HFFc6 (cell line): Measurements from ENCODE around the gene POC1B. TPM values are rescaled to one million over a fixed set of nuclear protein-coding genes. Genes with fewer than 3 reads are reported as not detected.

ENCODE experiments used
- DNase-seq: peaks from one replicate; pipeline ENCODE4 v3.0.0-alpha.2; 2018
- H3K27ac Mint-ChIP-seq: 2 replicates; pipeline ENCODE4 v1.8.0; 2020; ENCODE audit warnings: mild to moderate bottlenecking, mixed read lengths
- H3K27me3 Mint-ChIP-seq: 2 replicates; pipeline ENCODE4 v1.8.0; 2021; ENCODE audit warnings: mild to moderate bottlenecking, moderate library complexity, mixed read lengths; ENCODE audit not compliant: insufficient read depth
- H3K36me3 Mint-ChIP-seq: 2 replicates; pipeline ENCODE4 v1.8.0; 2021; ENCODE audit warnings: low read depth, mixed read lengths
- H3K4me1 Mint-ChIP-seq: 2 replicates; pipeline ENCODE4 v1.8.0; 2020; ENCODE audit warnings: low read depth, mixed read lengths
- H3K4me3 Mint-ChIP-seq: 2 replicates; pipeline ENCODE4 v1.8.0; 2020; ENCODE audit warnings: mild to moderate bottlenecking, moderate library complexity, mixed read lengths
- H3K9me3 Mint-ChIP-seq: 2 replicates; pipeline ENCODE4 v1.8.0; 2020; ENCODE audit warnings: mild to moderate bottlenecking, mixed read lengths
- total RNA-seq, 6 experiments: library from RNA; stranded (reverse); fragmentation: NEBNext Ultra II Directional; extraction: Animal tissue kit (Norgen Biotek cat#: 25700); gene quantifications; 2 replicates in 1 of 6; 3 replicates in 5 of 6; pipeline ENCODE4 v1.2.3, GENCODE V29; 2021
- TF ChIP-seq, protein P1 (sequence below): fragments of 200-600 bp; sonication (generic); IDR thresholded peaks from 2 replicates; pipeline ENCODE4 v1.5.0; 2021; ENCODE audit warnings: antibody characterized with exemption, mild to moderate bottlenecking

The POC1B gene
- total RNA-seq, 6 experiments from 2014 or later = 10.4 to 12.6 (median 11.1) TPM

DNA sequence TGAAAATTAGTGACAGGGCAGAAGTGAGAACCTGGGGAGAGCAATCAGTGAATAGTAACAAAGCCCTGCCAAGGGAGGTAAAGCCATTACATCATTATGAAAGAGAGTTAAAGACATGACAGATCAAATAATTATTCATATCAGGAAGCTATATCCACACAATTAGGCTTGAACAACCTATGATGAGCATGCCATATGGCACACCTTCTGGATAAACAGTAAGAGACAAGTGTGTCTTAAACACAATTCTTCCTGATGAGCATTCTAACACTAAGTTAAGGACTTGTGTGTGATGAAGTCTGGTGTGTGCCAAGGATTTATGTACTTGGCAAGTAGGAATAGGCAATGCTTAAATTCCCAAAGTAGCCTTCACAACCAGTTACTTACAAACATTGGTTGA is 77.3 kb downstream of the POC1B start:
- Mint-ChIP-seq H3K27ac (peak overlapping the region; percentile 85), H3K27me3 (no peaks in the 10 kb centered on the region), H3K4me3 (peak overlapping the region; percentile 38; the same call in 1 of the 2 replicates), H3K9me3 (peaks cover 5% of the 10 kb centered on the region; the same call in 1 of the 2 replicates), H3K4me1 (peaks cover 61% of the 10 kb centered on the region), H3K36me3 (peaks cover 27% of the 10 kb centered on the region)
- no peak for DNase-seq
- TF ChIP-seq, protein P1, sequence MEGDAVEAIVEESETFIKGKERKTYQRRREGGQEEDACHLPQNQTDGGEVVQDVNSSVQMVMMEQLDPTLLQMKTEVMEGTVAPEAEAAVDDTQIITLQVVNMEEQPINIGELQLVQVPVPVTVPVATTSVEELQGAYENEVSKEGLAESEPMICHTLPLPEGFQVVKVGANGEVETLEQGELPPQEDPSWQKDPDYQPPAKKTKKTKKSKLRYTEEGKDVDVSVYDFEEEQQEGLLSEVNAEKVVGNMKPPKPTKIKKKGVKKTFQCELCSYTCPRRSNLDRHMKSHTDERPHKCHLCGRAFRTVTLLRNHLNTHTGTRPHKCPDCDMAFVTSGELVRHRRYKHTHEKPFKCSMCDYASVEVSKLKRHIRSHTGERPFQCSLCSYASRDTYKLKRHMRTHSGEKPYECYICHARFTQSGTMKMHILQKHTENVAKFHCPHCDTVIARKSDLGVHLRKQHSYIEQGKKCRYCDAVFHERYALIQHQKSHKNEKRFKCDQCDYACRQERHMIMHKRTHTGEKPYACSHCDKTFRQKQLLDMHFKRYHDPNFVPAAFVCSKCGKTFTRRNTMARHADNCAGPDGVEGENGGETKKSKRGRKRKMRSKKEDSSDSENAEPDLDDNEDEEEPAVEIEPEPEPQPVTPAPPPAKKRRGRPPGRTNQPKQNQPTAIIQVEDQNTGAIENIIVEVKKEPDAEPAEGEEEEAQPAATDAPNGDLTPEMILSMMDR = no peak

DNA sequence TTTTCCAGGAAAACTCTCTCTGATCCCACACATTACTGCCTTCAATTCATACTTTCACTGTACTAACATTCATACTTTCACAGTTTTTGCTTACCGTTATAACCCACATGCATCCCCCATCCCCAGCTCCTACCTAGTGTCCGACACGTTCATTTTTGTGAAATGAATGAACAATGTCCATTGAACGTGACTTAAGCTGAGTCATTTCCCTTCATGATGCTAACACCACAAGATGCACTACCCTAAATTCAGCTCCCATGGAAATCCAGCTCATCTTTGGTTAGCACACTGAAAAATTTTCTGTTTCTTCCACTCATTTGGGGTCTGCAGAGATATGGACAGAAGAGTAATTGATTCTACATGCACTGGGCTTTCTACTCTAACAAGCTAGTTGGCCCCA is 85.9 kb downstream of the POC1B start:
- peak overlapping the region; percentile 9 for H3K4me3 Mint-ChIP-seq
- H3K27me3 Mint-ChIP-seq = no peaks in the 10 kb centered on the region
- H3K27ac Mint-ChIP-seq = peak overlapping the region; percentile 86
- peaks cover 44% of the 10 kb centered on the region for H3K36me3 Mint-ChIP-seq
- DNase-seq = peak; percentile 55
- peaks cover 7% of the 10 kb centered on the region for H3K9me3 Mint-ChIP-seq
- TF ChIP-seq, protein P1 = no peak
- peaks cover 18% of the 10 kb centered on the region for H3K4me1 Mint-ChIP-seq

DNA sequence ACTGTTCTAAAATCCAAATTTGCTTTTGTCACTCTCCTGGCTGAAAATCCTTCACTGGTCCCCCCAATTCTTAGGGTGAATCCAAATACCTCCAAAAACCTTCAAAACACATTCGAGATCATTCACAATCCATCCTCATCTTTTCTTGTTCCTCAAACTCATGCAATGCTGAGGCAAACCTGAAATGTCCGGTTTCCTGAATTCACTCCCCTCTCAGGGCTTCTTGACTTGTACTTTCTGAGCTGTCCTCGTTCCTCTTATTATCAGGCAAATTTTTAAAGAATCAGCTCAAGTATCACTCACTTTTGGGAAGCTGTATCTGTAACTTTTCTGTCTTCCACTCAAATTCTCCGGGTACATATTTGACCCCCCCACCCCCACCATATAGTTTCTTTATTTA is 88.6 kb downstream of the POC1B start:
- Mint-ChIP-seq H3K27ac (no peak overlapping the region), H3K36me3 (peaks cover 35% of the 10 kb centered on the region), H3K9me3 (peaks cover 6% of the 10 kb centered on the region), H3K4me1 (peaks cover 32% of the 10 kb centered on the region), H3K4me3 (no peak overlapping the region), H3K27me3 (no peaks in the 10 kb centered on the region)
- no peak for DNase-seq
- TF ChIP-seq, protein P1 = no peak

DNA sequence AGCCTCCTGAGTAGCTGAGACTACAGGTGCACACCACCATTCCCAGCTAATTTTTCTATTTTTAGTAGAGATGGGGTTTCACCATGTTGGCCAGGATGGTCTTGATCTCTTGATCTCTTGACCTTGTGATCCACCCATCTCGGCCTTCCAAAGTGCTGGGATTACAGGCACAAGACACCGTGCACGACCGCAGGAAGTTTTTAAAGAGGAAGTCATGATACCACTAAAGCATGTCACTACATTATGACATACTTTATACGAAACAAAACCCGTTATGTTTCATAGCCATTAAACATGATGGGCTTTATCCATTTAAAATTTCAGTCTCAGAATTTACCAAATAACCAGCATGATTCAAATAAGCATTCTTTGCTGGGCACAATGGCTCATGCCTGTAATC is 89.8 kb downstream of the POC1B start:
- TF ChIP-seq, protein P1 = no peak
- Mint-ChIP-seq H3K36me3 (peaks cover 28% of the 10 kb centered on the region), H3K27ac (no peak overlapping the region), H3K27me3 (no peaks in the 10 kb centered on the region), H3K4me1 (peaks cover 32% of the 10 kb centered on the region), H3K4me3 (no peak overlapping the region), H3K9me3 (no peaks in the 10 kb centered on the region)
- DNase-seq = no peak

DNA sequence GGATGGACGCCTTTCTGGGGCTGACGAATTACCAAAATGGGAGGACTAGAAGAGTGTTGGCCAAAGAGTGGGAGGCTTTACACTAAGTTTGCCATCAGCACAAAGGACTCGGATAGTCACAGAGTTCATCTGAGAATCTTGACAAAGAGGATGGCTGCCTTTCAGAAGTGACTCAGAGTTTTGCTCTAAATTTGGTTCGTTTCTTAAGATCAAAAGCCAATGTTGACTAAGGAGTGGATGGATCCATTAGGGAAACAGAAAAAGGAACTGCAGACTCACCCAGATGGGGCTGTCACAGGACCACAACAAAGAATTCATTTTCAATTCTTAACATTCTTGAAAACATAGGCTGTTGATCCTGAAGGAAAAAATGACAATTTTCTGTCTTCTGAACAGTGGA is 92.2 kb downstream of the POC1B start:
- H3K27me3 Mint-ChIP-seq = no peaks in the 10 kb centered on the region
- H3K27ac Mint-ChIP-seq = no peak overlapping the region; the same call in 1 of the 2 replicates
- H3K4me1 Mint-ChIP-seq = peaks cover 20% of the 10 kb centered on the region
- H3K9me3 Mint-ChIP-seq = no peaks in the 10 kb centered on the region
- H3K36me3 Mint-ChIP-seq = peaks cover 23% of the 10 kb centered on the region
- DNase-seq = no peak
- H3K4me3 Mint-ChIP-seq = no peak overlapping the region
- TF ChIP-seq, protein P1 = no peak

DNA sequence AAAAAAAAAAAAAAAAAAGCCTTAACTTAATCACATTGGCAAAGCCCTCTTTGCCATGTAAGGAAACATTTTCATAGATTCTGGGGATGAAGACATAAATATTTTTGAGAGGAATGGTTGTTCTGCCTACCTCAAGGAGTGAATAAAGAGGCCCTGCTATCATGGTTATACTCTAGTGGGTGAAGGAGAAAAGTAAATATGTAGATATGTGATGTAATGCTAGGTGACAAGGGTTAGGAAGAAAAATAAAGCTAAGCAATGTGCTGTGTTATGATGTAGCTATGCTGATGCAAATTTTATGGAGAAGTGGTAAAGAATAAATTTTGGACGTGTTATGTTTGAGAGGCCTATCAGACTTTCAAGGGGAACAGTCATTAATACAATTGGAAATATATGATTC is 93.5 kb downstream of the POC1B start:
- Mint-ChIP-seq H3K27me3 (no peaks in the 10 kb centered on the region), H3K4me1 (peaks cover 30% of the 10 kb centered on the region), H3K27ac (no peak overlapping the region), H3K36me3 (peaks cover 18% of the 10 kb centered on the region), H3K9me3 (no peaks in the 10 kb centered on the region), H3K4me3 (no peak overlapping the region)
- DNase-seq = no peak
- TF ChIP-seq, protein P1 = no peak
